Heart right ventricle (tissue), 16 donors: ENCODE measurements around the gene HNF4A. TPM values are rescaled to one million over a fixed set of nuclear protein-coding genes. Genes with fewer than 3 reads are reported as not detected.

Experiments used
- ATAC-seq, 8 donors: fragments of 200-7000 bp; cut with Tn5 transposase; one replicate each; pipeline ENCODE4 v1.9.1; 2020; ENCODE audit warnings: mild to moderate bottlenecking in 8 of 8, moderate library complexity in 8 of 8, moderate number of reproducible peaks in 1 of 8
- DNase-seq, 2 donors: peaks; one replicate each; pipeline ENCODE4 v3.0.0-alpha.2; 2020
- H3K27ac ChIP-seq, 10 donors: fragments of 200-600 bp; sonication (generic) in 2 of 10; one replicate each; pipeline versions ENCODE4 v1.5.0 to v1.8.0; 2020 to 2022; ENCODE audit warnings: mild to moderate bottlenecking in 3 of 10
- H3K27me3 ChIP-seq, 7 donors: fragments of 200-600 bp; one replicate each; pipeline ENCODE4 v1.8.0; 2021 to 2022; ENCODE audit warnings: mild to moderate bottlenecking in 2 of 7
- H3K36me3 ChIP-seq, 9 donors: fragments of 200-600 bp; sonication (generic) in 1 of 9; one replicate each; pipeline versions ENCODE4 v1.5.0 to v1.8.0; 2020 to 2022; ENCODE audit warnings: mild to moderate bottlenecking in 2 of 9
- H3K4me1 ChIP-seq, 9 donors: fragments of 200-600 bp; sonication (generic) in 1 of 9; one replicate each; pipeline versions ENCODE4 v1.5.0 to v1.8.0; 2020 to 2022; ENCODE audit warnings: mild to moderate bottlenecking in 4 of 9
- H3K4me3 ChIP-seq, 10 donors: fragments of 200-600 bp; sonication (generic) in 2 of 10; one replicate each; pipeline versions ENCODE4 v1.5.0 to v1.8.0; 2020 to 2022; ENCODE audit warnings: mild to moderate bottlenecking in 7 of 10, moderate library complexity in 2 of 10
- H3K9me3 ChIP-seq, 11 donors: fragments of 200-600 bp in 10 of 11; sonication (generic) in 2 of 11; one replicate each; pipeline versions ENCODE4 v1.5.0 to v1.8.0; 2013 to 2022; ENCODE audit warnings: mild to moderate bottlenecking in 2 of 11, control low read depth in 1 of 11, moderate library complexity in 1 of 11
- WGBS, 2 donors: extraction: QIAGEN DNeasy Blood & Tissue Kit; methylation state at CpG; one replicate each; pipeline ENCODE4 v1.1.7; 2013; ENCODE audit warnings: inconsistent platforms in 1 of 2; 5-methylcytosine and 5-hydroxymethylcytosine counted together
- intact Hi-C, 10 donors: fragments of 100-400 bp; cut with DNase I; formaldehyde crosslinking; loops; one replicate each; pipeline versions ENCODE4 v1.11.1 to v1.14.2; 2022
- polyA plus RNA-seq, 2 donors: library from polyadenylated mRNA; stranded (reverse); fragments of 200-250 nt; gene quantifications; one replicate each; pipeline ENCODE4 v1.2.3, GENCODE V29; 2013
- total RNA-seq, 10 donors: library from RNA; stranded (reverse); fragmentation: NEBNext Ultra II Directional in 3 of 10; extraction: Animal tissue kit (Norgen Biotek cat#: 25700) in 3 of 10; gene quantifications; one replicate each; pipeline versions ENCODE4 v1.2.1 to v1.2.4, GENCODE V29; 2021 to 2023
- TF ChIP-seq, protein P1 (sequence below), 9 donors: fragments of 200-600 bp; sonication (generic) in 2 of 9; IDR thresholded peaks; one replicate each; pipeline versions ENCODE4 v1.5.0 to v1.8.0; 2021 to 2022; ENCODE audit warnings: antibody characterized with exemption in 9 of 9, mild to moderate bottlenecking in 5 of 9, moderate library complexity in 1 of 9
- donor health status: Arrhythmogenic right ventricular cardiomyopathy.
- donor health status: ischemic (EF 13 %, LVEDD 7.1; RV severe dilation, severe dysfunction).
- donor health status: healthy with polysubstance abuse.
- donor health status: DM: no; HTN: yes; CAD: no.
- donor health status: DM: no; HTN: no; CAD: no.
- donor health status: ischemic (EF 25% LVEDD 6.9; RV normal size, moderate dysfunction).
- donor health status: ischemic (EF 25% LVEDD 5.7; RV mildly dilated, moderate dysfunction).
- donor health status: healthy.
- donor health status: DM: yes; HTN: yes; CAD: no.
- donor health status: Ischemic cardiomyopathy.
- donor health status: ischemic (EF 35%, LVEDD 5.7; RV mildly dilated, moderate dysfunction).
- donor health status: nonischemic (EF 11% LVEDD 7.7; RV severe dilation, severe dysfunction).
- donor health status: DM: yes; HTN: yes; CAD: no.
- donor health status: PGD.
- donor health status: ischemic (EF 29% LVEDD 5.4; RV normal size, mild dysfunction).
- donor health status: nonischemic (EF 23%, LVEDD 6.1; RV moderate dilation, normal function).

Gene HNF4A
- total and polyA plus RNA-seq, 12 donors = under 0.01 TPM; not detected in 11

DNA sequence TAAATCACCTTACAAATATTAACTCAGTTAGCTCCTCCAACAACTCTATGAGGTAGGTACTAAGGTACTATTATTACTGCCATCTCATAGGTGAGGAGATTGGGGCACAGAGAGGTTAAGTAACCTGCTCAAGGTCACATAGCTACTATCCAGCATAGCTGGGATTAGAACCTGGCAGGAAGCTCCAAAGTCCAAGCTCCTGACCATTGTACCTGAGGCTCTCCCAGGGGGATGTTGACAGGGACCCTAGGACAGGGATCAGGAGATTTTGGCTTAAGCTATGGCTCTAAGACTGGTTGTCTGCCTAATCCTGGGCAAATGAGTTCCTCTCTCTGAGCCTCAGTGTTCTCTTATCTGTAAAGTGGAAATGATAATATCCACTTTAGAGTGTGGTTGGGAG, 59.3 kb downstream of the HNF4A start:
- peaks cover 0 to 52% (median 33%) of the 10 kb centered on the region in 7 donors for H3K27me3 ChIP-seq
- intact Hi-C loops = no loop called here
- no peaks in the 10 kb centered on the region for H3K9me3 ChIP-seq
- no peaks in the 10 kb centered on the region for H3K36me3 ChIP-seq
- TF ChIP-seq, protein P1, sequence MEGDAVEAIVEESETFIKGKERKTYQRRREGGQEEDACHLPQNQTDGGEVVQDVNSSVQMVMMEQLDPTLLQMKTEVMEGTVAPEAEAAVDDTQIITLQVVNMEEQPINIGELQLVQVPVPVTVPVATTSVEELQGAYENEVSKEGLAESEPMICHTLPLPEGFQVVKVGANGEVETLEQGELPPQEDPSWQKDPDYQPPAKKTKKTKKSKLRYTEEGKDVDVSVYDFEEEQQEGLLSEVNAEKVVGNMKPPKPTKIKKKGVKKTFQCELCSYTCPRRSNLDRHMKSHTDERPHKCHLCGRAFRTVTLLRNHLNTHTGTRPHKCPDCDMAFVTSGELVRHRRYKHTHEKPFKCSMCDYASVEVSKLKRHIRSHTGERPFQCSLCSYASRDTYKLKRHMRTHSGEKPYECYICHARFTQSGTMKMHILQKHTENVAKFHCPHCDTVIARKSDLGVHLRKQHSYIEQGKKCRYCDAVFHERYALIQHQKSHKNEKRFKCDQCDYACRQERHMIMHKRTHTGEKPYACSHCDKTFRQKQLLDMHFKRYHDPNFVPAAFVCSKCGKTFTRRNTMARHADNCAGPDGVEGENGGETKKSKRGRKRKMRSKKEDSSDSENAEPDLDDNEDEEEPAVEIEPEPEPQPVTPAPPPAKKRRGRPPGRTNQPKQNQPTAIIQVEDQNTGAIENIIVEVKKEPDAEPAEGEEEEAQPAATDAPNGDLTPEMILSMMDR (IDR thresholded peaks at IDR 0.05) = no peak
- no peak overlapping the region for H3K27ac ChIP-seq
- DNase-seq (no peak), ATAC-seq (no peak)
- no peaks in the 10 kb centered on the region for H3K4me1 ChIP-seq
- no peak overlapping the region for H3K4me3 ChIP-seq

- H3K27me3 ChIP-seq = peaks cover 0 to 45% (median 29%) of the 10 kb centered on the region in 7 donors
- no peaks in the 10 kb centered on the region for H3K4me1 ChIP-seq
- no peak for DNase-seq
- TF ChIP-seq, protein P1 (IDR thresholded peaks at IDR 0.05) = no peak
- no peaks in the 10 kb centered on the region for H3K36me3 ChIP-seq
- H3K4me3 ChIP-seq = no peak overlapping the region
- no peak overlapping the region for H3K27ac ChIP-seq
- ATAC-seq = no peak
- intact Hi-C loops = loop anchor here in 1 of 10 donors (1.0 kb wide), 1 partner anchor 14 kb away; no protein-coding TSS in a partner anchor
- 88 to 89% methylated on average over 13 of the region's 13 CpGs for WGBS, 2 donors
- no peaks in the 10 kb centered on the region for H3K9me3 ChIP-seq
These were observed 60.6 kb downstream of the HNF4A start for GRCh38 chr20:44415833-44416715.

DNA sequence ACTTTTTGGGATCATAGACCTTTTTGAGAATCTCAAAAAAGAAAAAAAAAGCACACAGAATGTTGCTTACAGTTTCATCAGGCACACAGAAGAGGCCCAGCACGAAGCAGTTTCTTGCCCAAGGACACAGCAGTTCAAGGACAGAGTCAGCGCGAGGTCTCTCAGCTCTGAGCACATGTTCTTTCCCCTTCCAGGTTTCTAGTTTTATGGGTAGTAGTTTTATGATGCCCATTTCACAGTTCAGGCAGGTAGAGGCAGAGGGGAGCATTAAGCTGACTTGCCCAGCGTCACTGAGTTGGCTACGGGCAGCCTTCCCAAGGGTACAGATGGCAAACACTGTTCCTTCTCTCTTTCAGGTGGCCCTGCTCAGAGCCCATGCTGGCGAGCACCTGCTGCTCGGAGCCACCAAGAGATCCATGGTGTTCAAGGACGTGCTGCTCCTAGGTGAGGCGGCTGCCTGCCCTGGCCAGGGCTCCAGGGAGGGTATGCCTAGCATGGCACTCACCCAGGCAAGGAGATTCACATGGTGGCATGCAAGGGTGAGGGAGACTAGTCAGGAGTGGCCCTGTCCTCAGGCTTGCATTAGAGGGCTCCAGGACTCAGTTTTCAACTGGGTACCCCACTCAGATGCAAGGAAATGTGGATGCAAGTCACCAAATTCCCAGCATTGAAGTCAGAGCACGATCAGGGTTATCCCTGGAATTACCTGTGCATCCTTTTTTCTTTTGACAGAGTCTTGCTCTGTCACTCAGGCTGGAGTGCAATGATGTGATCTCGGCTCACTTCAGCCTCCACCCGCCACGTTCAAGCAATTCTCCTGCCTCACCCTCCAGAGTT, 62.8 kb downstream of the HNF4A start:
- no peak overlapping the region for H3K4me3 ChIP-seq
- no peak for DNase-seq
- H3K27me3 ChIP-seq = peaks cover 0 to 34% (median 18%) of the 10 kb centered on the region in 7 donors
- TF ChIP-seq, protein P1 (IDR thresholded peaks at IDR 0.05) = no peak
- no peaks in the 10 kb centered on the region for H3K9me3 ChIP-seq
- WGBS, 2 donors = 79 to 85% methylated on average over 13 of the region's 13 CpGs
- ATAC-seq = no peak
- no peaks in the 10 kb centered on the region for H3K4me1 ChIP-seq
- intact Hi-C loops = no loop called here
- H3K36me3 ChIP-seq = no peaks in the 10 kb centered on the region
- H3K27ac ChIP-seq = no peak overlapping the region

GRCh38 chr20:44419131-44419844, 63.8 kb downstream of the HNF4A start:
- Histone ChIP-seq H3K27me3 (peaks cover 0 to 34% (median 16%) of the 10 kb centered on the region in 7 donors), H3K4me3 (no peak overlapping the region), H3K36me3 (no peaks in the 10 kb centered on the region), H3K27ac (no peak overlapping the region), H3K9me3 (no peaks in the 10 kb centered on the region), H3K4me1 (no peaks in the 10 kb centered on the region)
- 82 to 84% methylated on average over 13 of the region's 13 CpGs for WGBS, 2 donors
- ATAC-seq (no peak), DNase-seq (no peak)
- intact Hi-C loops = no loop called here
- TF ChIP-seq, protein P1 (IDR thresholded peaks at IDR 0.05) = no peak
